Stromal cell of bone marrow (primary cell): ENCODE results near the gene KLHDC8A.
A peak's percentile ranks its signal among the peaks of the same experiment; 100 is the strongest.

Source experiments
- DNase-seq: peaks from one replicate; pipeline ENCODE4 v3.0.0-alpha.2; 2012; ENCODE audit warnings: low read depth

Gene KLHDC8A

GRCh38 chr1:205296154-205296553, 60.6 kb downstream of the KLHDC8A start:
- DNase-seq = no peak

- no peak for DNase-seq
Observed at GRCh38 chr1:205294934-205295333, 61.8 kb downstream of the KLHDC8A start.

GRCh38 chr1:205294175-205294917, 62.4 kb downstream of the KLHDC8A start:
- peak; percentile 73 for DNase-seq

GRCh38 chr1:205293350-205294074, 63.2 kb downstream of the KLHDC8A start:
- DNase-seq = no peak

- DNase-seq = no peak
Observed at GRCh38 chr1:205291596-205291995, 65.1 kb downstream of the KLHDC8A start.

GRCh38 chr1:205287767-205288559, 68.8 kb downstream of the KLHDC8A start:
- DNase-seq = no peak

GRCh38 chr1:205287076-205287475, 69.6 kb downstream of the KLHDC8A start:
- no peak for DNase-seq

- no peak for DNase-seq
Observed at GRCh38 chr1:205286335-205286950, 70.3 kb downstream of the KLHDC8A start.
